ENCODE data around the gene PXDC1.
A peak's percentile ranks its signal among the peaks of the same experiment; 100 is the strongest.

Gene PXDC1

DNA sequence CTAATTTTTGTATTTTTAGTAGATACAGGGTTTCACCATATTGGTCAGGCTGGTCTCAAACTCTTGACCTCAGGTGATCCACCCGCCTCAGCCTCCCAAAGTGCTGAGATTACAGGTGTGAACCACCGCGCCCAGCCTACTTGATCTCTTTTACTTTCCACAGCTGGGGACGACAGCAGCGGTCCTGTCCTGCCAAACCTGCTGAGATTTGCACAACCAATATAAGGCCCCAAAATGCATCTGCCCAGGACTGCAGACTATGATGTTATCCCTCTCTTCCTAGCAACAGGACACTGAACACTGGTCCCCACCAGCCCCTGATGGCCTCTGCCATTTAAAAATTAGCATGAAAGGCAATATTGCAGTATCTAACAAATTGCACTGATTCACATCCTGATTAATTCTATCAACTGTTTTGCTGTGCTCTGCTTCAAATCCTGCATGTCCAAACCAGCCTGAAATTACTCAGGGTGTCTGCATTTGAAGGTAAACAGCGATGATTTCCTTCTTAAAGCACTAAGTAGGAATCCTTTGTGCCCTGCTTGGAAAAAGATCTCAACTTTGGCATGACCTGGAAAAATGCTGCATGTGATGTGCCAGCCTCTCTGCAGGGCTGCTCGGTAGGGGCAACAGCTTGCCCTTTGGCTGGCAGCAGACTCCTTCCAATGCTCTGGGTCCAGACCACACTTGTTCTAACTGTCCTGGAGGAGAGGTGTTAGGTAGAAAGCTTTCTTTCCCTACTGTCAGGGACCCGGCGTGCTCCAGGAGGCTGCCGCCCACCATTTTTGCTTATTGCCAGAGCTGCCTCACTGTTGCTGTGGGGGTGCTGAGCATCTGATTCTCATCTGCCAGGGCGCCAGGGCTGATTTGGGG, 27.4 kb upstream of the PXDC1 start:
- H3K4me1 ChIP-seq: no peaks in the 10 kb centered on the region
- DNase-seq: no peak
- no peaks in the 10 kb centered on the region for H3K36me3 ChIP-seq
- no peak overlapping the region for H3K4me3 ChIP-seq (ENCODE audit: low read depth, low read length)
- TF ChIP-seq, protein P1, sequence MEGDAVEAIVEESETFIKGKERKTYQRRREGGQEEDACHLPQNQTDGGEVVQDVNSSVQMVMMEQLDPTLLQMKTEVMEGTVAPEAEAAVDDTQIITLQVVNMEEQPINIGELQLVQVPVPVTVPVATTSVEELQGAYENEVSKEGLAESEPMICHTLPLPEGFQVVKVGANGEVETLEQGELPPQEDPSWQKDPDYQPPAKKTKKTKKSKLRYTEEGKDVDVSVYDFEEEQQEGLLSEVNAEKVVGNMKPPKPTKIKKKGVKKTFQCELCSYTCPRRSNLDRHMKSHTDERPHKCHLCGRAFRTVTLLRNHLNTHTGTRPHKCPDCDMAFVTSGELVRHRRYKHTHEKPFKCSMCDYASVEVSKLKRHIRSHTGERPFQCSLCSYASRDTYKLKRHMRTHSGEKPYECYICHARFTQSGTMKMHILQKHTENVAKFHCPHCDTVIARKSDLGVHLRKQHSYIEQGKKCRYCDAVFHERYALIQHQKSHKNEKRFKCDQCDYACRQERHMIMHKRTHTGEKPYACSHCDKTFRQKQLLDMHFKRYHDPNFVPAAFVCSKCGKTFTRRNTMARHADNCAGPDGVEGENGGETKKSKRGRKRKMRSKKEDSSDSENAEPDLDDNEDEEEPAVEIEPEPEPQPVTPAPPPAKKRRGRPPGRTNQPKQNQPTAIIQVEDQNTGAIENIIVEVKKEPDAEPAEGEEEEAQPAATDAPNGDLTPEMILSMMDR (IDR thresholded peaks at IDR 0.05; ENCODE audit: low read depth, low read length): no peak
- H3K27me3 ChIP-seq: peaks cover 12% of the 10 kb centered on the region; the same call in 1 of the 2 replicates
- no peaks in the 10 kb centered on the region for H3K9me3 ChIP-seq

DNA sequence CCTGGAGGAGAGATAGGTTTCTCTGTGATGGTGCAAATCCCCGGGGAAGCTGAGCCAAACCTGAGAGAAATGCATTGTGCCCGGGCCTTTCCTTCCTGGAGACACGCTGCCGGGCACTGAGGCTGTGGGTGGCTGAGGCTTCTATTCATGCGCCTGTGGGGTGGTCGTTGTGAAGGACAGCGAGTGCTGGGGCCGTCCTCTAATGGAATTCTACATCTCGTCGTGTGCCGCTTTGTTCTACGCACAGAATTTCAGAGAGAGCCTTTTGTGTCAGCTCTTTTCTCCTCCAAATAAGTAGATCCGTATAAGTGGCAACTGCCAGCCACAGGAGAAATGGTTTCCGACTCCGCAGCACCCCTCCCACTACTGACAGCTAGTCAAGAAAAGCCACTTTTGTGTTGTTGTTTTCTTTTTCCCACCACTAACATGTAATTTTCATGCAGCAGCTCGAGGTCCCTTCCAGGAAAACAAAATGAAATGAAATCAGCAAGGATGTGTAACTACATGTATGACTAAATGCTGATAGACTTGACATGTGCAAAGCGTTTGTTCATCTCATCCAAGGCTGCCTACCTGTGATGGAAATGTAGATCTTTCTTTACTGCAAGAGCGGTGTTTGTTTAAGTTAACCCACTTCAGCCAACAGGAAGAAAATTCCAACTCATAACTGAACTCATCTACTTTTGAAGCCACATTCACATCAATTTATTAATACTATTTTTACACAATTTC, 26.4 kb upstream of the PXDC1 start:
- Histone ChIP-seq H3K4me3 (ENCODE audit: low read depth, low read length) (no peak overlapping the region), H3K27me3 (peaks cover 5% of the 10 kb centered on the region; the same call in 1 of the 2 replicates), H3K36me3 (no peaks in the 10 kb centered on the region), H3K4me1 (no peaks in the 10 kb centered on the region), H3K9me3 (no peaks in the 10 kb centered on the region)
- DNase-seq: no peak
- TF ChIP-seq, protein P1 (IDR thresholded peaks at IDR 0.05; ENCODE audit: low read depth, low read length): no peak

DNA sequence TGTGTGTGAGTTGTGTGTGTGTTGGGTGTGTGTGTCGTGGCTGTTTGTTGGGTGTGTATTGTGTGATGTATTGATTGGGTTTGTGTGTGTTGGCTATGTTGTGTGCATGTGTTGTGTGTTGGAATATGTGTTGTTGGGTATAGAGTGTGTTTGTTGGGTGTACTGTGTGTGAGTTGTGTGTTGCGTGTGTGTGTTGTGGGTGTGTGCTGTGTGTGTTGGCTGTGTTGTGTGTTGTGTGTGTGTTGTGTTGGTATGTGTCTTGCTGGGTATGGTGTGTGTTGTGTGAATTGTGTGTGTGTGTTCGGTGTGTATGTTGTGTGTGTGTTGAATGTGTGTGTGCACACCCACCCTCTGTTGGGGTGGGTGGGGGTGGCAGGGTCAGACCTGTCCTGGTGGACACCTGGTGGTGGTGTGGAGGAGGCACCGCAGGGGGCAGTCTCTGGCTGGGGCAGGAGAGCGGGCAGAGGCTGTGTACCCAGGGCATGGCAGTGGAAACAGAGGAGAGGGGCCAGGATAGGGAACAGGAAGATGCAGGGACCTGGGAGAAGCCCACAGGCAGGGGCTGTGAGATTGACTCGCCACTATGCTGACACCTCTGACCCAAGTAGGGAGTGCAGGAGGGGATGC, 25.5 kb upstream of the PXDC1 start:
- Histone ChIP-seq H3K9me3 (no peaks in the 10 kb centered on the region), H3K27me3 (peaks cover 3% of the 10 kb centered on the region; the same call in 1 of the 2 replicates), H3K4me1 (no peaks in the 10 kb centered on the region), H3K4me3 (ENCODE audit: low read depth, low read length) (no peak overlapping the region), H3K36me3 (no peaks in the 10 kb centered on the region)
- DNase-seq: no peak
- TF ChIP-seq, protein P1 (IDR thresholded peaks at IDR 0.05; ENCODE audit: low read depth, low read length): 0 out of 2 replicates have a peak, but pooled peaks have one; percentile 14

DNA sequence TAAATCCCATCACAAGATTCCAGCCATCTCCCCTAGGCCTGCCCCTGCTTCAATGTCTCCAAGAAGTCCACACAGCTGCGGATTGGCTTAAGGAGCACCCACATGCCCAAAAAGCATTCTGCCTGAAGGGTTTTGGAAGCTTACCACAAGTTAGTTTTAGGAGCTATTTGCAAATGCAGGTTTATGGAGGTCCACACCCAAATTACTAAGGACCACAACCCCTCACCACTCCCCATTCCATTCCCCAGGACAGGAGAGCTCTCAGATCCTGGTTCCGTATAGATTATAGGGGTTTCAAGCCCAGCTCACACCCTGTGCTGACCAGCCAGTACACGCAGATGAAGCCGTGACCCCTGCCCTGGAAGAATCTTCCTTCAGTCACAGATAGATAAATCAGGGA, 24.3 kb upstream of the PXDC1 start:
- Histone ChIP-seq H3K27me3 (no peaks in the 10 kb centered on the region), H3K36me3 (no peaks in the 10 kb centered on the region), H3K4me3 (ENCODE audit: low read depth, low read length) (no peak overlapping the region), H3K9me3 (no peaks in the 10 kb centered on the region), H3K4me1 (no peaks in the 10 kb centered on the region)
- TF ChIP-seq, protein P1 (IDR thresholded peaks at IDR 0.05; ENCODE audit: low read depth, low read length): no peak
- DNase-seq: no peak

- no peaks in the 10 kb centered on the region for H3K9me3 ChIP-seq
- H3K4me3 ChIP-seq (ENCODE audit: low read depth, low read length): no peak overlapping the region
- TF ChIP-seq, protein P1 (IDR thresholded peaks at IDR 0.05; ENCODE audit: low read depth, low read length): no peak
- no peak for DNase-seq
- no peaks in the 10 kb centered on the region for H3K4me1 ChIP-seq
- H3K36me3 ChIP-seq: no peaks in the 10 kb centered on the region
- no peaks in the 10 kb centered on the region for H3K27me3 ChIP-seq
Observed at GRCh38 chr6:3775386-3775785, 23.9 kb upstream of the PXDC1 start.

Data from BE2C (cell line).